K562 (cell line): ENCODE measurements around the gene BTBD16.

Experiments
- CC2D1A ChIP-seq: fragments of 450-650 bp; IDR thresholded peaks from 2 replicates; pipeline ENCODE4 v1.6.1; 2017; ENCODE audit warnings: mild to moderate bottlenecking
- CHD1 ChIP-seq: fragments of 200-600 bp; sonication (generic); IDR thresholded peaks from one replicate; pipeline ENCODE4 v1.6.1; 2012; ENCODE audit warnings: mild to moderate bottlenecking, moderate library complexity, low read length, inconsistent platforms
- CREM ChIP-seq: IDR thresholded peaks from 2 replicates; pipeline ENCODE4 v1.6.1; 2014; ENCODE audit warnings: antibody characterized with exemption, low read depth
- CTCF ChIP-seq, 3 experiments: IDR thresholded peaks in 2 of 3; conservative IDR thresholded peaks in 1 of 3; 2 replicates each; pipeline ENCODE4 v1.5.1; 2011 to 2012; ENCODE audit warnings: low read length in 3 of 3, mild to moderate bottlenecking in 3 of 3, control low read depth in 2 of 3, improper control_type of control experiment in 1 of 3, inconsistent platforms in 1 of 3, low read depth in 1 of 3, mixed read lengths in 1 of 3, moderate library complexity in 1 of 3; ENCODE audit not compliant: insufficient read depth in 2 of 3
- DPF2 ChIP-seq: fragments of 450-650 bp; IDR thresholded peaks from 2 replicates; pipeline ENCODE4 v1.6.1; 2016
- E2F1 ChIP-seq: sonication (generic); formaldehyde crosslinking; IDR thresholded peaks from 2 replicates; pipeline ENCODE4 v1.8.1; 2023; ENCODE audit warnings: mild to moderate bottlenecking, missing genetic modification reagents, moderate library complexity
- HMG20B ChIP-seq: fragments of 250-450 bp; sonication (Bioruptor Pico); IDR thresholded peaks from 2 replicates; pipeline ENCODE4 v1.5.0; 2021; ENCODE audit warnings: mild to moderate bottlenecking
- NR2C1 ChIP-seq, 2 experiments: fragments of 450-650 bp; IDR thresholded peaks; 2 replicates each; pipeline ENCODE4 v1.6.1; 2017; ENCODE audit warnings: mild to moderate bottlenecking in 2 of 2, antibody characterized with exemption in 1 of 2, inconsistent platforms in 1 of 2, missing compliant biosample characterization in 1 of 2, missing genetic modification characterization in 1 of 2
- PHF8 ChIP-seq: fragments of 200-600 bp; sonication (generic); IDR thresholded peaks from 2 replicates; pipeline ENCODE4 v1.6.1; 2012; ENCODE audit warnings: mixed run types, mild to moderate bottlenecking, inconsistent platforms, low read length, moderate library complexity, borderline replicate concordance
- RAD21 ChIP-seq, 2 experiments: fragments of 250-450 bp in 1 of 2; fragments of 450-650 bp in 1 of 2; sonication (Bioruptor Pico) in 1 of 2; formaldehyde crosslinking in 1 of 2; IDR thresholded peaks in 1 of 2; conservative IDR thresholded peaks in 1 of 2; 2 replicates each; pipeline versions ENCODE4 v1.4.0 to v1.8.0; 2020 to 2022; ENCODE audit warnings: mild to moderate bottlenecking in 2 of 2, moderate library complexity in 1 of 2
- TAF1 ChIP-seq: IDR thresholded peaks from 2 replicates; pipeline ENCODE4 v1.6.1; 2011; ENCODE audit warnings: mild to moderate bottlenecking, low read length, moderate library complexity; ENCODE audit not compliant: insufficient read depth, control insufficient read depth, severe bottlenecking; ENCODE audit errors: extremely low read depth
- TSHZ1 ChIP-seq: fragments of 250-450 bp; sonication (Bioruptor Pico); IDR thresholded peaks from 2 replicates; pipeline ENCODE4 v1.4.0; 2020; ENCODE audit warnings: mild to moderate bottlenecking, moderate library complexity
- ZNF778 ChIP-seq: fragments of 450-650 bp; formaldehyde crosslinking; IDR thresholded peaks from 2 replicates; pipeline ENCODE4 v1.4.0; 2020; ENCODE audit warnings: mild to moderate bottlenecking, moderate library complexity

- no peak for TF ChIP-seq CTCF (IDR thresholded peaks at IDR 0.05 in 2 of 3, conservative IDR thresholded peaks at IDR 0.05 in 1 of 3; ENCODE audit: insufficient read depth in 2 of 3, low read depth in 1 of 3, low read length in 3 of 3)
- no peak for TF ChIP-seq CHD1
- TF ChIP-seq ZNF778 (CRISPR knock-in tag): no peak
- TF ChIP-seq CREM: no peak
- TF ChIP-seq RAD21 (CRISPR knock-in tag; conservative IDR thresholded peaks at IDR 0.05 in 1 of 2, IDR thresholded peaks at IDR 0.05 in 1 of 2): no peak
- no peak for TF ChIP-seq TSHZ1 (CRISPR knock-in tag)
- no peak for TF ChIP-seq E2F1 (CRISPR knock-in tag)
- TF ChIP-seq CC2D1A: no peak
- no peak for TF ChIP-seq TAF1
- TF ChIP-seq HMG20B (CRISPR knock-in tag): no peak
- TF ChIP-seq NR2C1 (IDR thresholded peaks at IDR 0.05): no peak
- TF ChIP-seq NR2C1 (tag; IDR thresholded peaks at IDR 0.05): no peak
- TF ChIP-seq PHF8: no peak
- TF ChIP-seq DPF2: no peak
Observed at GRCh38 chr10:122276611-122277208, 5.6 kb downstream of the BTBD16 start.
